AG04450 (cell line): Measurements from ENCODE around the gene OPCML. TPM values are rescaled to one million over a fixed set of nuclear protein-coding genes. Genes with fewer than 3 reads are reported as not detected.

Source experiments
- CTCF ChIA-PET: fragments of 300-600, 350-600 bp; formaldehyde crosslinking; extraction: SDS; loops from one replicate; lab custom pipeline; 2022; ENCODE audit warnings: antibody characterized with exemption, inconsistent platforms; lab: Charles Lee
- POLR2A ChIA-PET: fragments of 350-600 bp; formaldehyde crosslinking; extraction: SDS; loops from one replicate; lab custom pipeline; 2021; ENCODE audit warnings: antibody characterized with exemption, inconsistent platforms; lab: Yijun Ruan, JAX
- DNase-seq: peaks from one replicate; pipeline ENCODE4 v3.0.0-alpha.2; 2011; ENCODE audit warnings: low read depth, low spot score
- H3K27ac ChIP-seq: one replicate; pipeline ENCODE4 v1.5.1; 2012; ENCODE audit warnings: low read depth, low read length, control low read depth
- H3K27me3 ChIP-seq: one replicate; pipeline ENCODE4 v1.6.0; 2012; ENCODE audit warnings: low read length; ENCODE audit not compliant: control insufficient read depth, insufficient read depth
- H3K4me3 ChIP-seq: 2 replicates; pipeline ENCODE4 v1.5.1; 2011; ENCODE audit warnings: mild to moderate bottlenecking, low read depth, low read length, control low read depth
- H3K9me3 ChIP-seq: 2 replicates; pipeline ENCODE4 v1.5.1; 2012; ENCODE audit warnings: low read length; ENCODE audit not compliant: control insufficient read depth, insufficient read depth
- CTCF ChIP-seq: IDR thresholded peaks from 2 replicates; pipeline ENCODE4 v1.5.1; 2011; ENCODE audit warnings: low read depth, low read length, control low read depth, inconsistent platforms
- polyA plus RNA-seq: library from polyadenylated mRNA; depleted of rRNA; stranded (reverse); fragments of >200 nt; gene quantifications from 2 replicates; pipeline ENCODE4 v1.2.3, GENCODE V29; 2011

Gene OPCML
- polyA plus RNA-seq, 1 experiment = 1.1 TPM

GRCh38 chr11:133362156-133362555 is 170.1 kb downstream of the OPCML start:
- ChIA-PET CTCF (no interaction called here), POLR2A (no interaction called here)
- no peak overlapping the region for H3K4me3 ChIP-seq
- peaks cover 60% of the 10 kb centered on the region for H3K9me3 ChIP-seq
- H3K27me3 ChIP-seq = no peaks in the 10 kb centered on the region
- no peak for TF ChIP-seq CTCF
- DNase-seq = no peak
- no peak overlapping the region for H3K27ac ChIP-seq

GRCh38 chr11:133361689-133361994 is 170.7 kb downstream of the OPCML start:
- no peak for TF ChIP-seq CTCF
- ChIA-PET CTCF (no interaction called here), POLR2A (no interaction called here)
- Histone ChIP-seq H3K4me3 (no peak overlapping the region), H3K27ac (no peak overlapping the region), H3K27me3 (no peaks in the 10 kb centered on the region), H3K9me3 (peaks cover 55% of the 10 kb centered on the region)
- DNase-seq = no peak

GRCh38 chr11:133360860-133361688 is 171.2 kb downstream of the OPCML start:
- H3K9me3 ChIP-seq = peaks cover 51% of the 10 kb centered on the region
- POLR2A ChIA-PET = no interaction called here

GRCh38 chr11:133355095-133355494 is 177.2 kb downstream of the OPCML start:
- Histone ChIP-seq H3K9me3 (peaks cover 21% of the 10 kb centered on the region), H3K4me3 (no peak overlapping the region), H3K27me3 (no peaks in the 10 kb centered on the region), H3K27ac (no peak overlapping the region)
- CTCF ChIA-PET = no interaction called here
- no peak for DNase-seq
- no peak for TF ChIP-seq CTCF
- POLR2A ChIA-PET = no interaction called here

More at GRCh38 chr11:133360860-133361688, 171.2 kb downstream of the OPCML start:
- no peak for TF ChIP-seq CTCF
- CTCF ChIA-PET = no interaction called here
- DNase-seq = no peak
- Histone ChIP-seq H3K4me3 (no peak overlapping the region), H3K27ac (no peak overlapping the region), H3K27me3 (no peaks in the 10 kb centered on the region)

GRCh38 chr11:133354069-133354468 is 178.2 kb downstream of the OPCML start:
- CTCF ChIA-PET = no interaction called here
- Histone ChIP-seq H3K9me3 (peaks cover 20% of the 10 kb centered on the region; the same call in 1 of the 2 replicates), H3K4me3 (no peak overlapping the region), H3K27ac (no peak overlapping the region), H3K27me3 (no peaks in the 10 kb centered on the region)
- TF ChIP-seq CTCF = no peak
- no peak for DNase-seq
- POLR2A ChIA-PET = no interaction called here
